Jurkat, Clone E6-1 (cell line): ENCODE data around the gene ALDH1A1.

Experiments
- DNase-seq: peaks from one replicate; pipeline ENCODE4 v3.0.0-alpha.2; 2011; ENCODE audit warnings: low read depth, low spot score
- H3K4me3 ChIP-seq: 2 replicates; pipeline ENCODE4 v1.5.1; 2011; ENCODE audit warnings: mild to moderate bottlenecking, low read length, control low read depth, moderate library complexity

ALDH1A1 gene

GRCh38 chr9:72925891-72926290 lies 27.0 kb downstream of the ALDH1A1 start:
- DNase-seq, result no peak
- H3K4me3 ChIP-seq, result no peak overlapping the region

GRCh38 chr9:72925126-72925789 lies 27.6 kb downstream of the ALDH1A1 start:
- no peak overlapping the region for H3K4me3 ChIP-seq
- no peak for DNase-seq

GRCh38 chr9:72924154-72924790 lies 28.6 kb downstream of the ALDH1A1 start:
- DNase-seq, result no peak
- H3K4me3 ChIP-seq, result no peak overlapping the region

GRCh38 chr9:72923077-72923476 lies 29.8 kb downstream of the ALDH1A1 start:
- no peak for DNase-seq
- no peak overlapping the region for H3K4me3 ChIP-seq

GRCh38 chr9:72921888-72922654 lies 30.8 kb downstream of the ALDH1A1 start:
- no peak for DNase-seq
- no peak overlapping the region for H3K4me3 ChIP-seq

GRCh38 chr9:72919246-72919945 lies 33.5 kb downstream of the ALDH1A1 start:
- DNase-seq, result no peak
- no peak overlapping the region for H3K4me3 ChIP-seq

GRCh38 chr9:72917892-72918509 lies 34.9 kb downstream of the ALDH1A1 start:
- no peak overlapping the region for H3K4me3 ChIP-seq

GRCh38 chr9:72915659-72916058 lies 37.2 kb downstream of the ALDH1A1 start:
- H3K4me3 ChIP-seq, result no peak overlapping the region
- DNase-seq, result no peak

More at GRCh38 chr9:72917892-72918509, 34.9 kb downstream of the ALDH1A1 start:
- DNase-seq, result no peak

- no peak for DNase-seq
- H3K4me3 ChIP-seq, result no peak overlapping the region
Measured at GRCh38 chr9:72914750-72915149, 38.1 kb downstream of the ALDH1A1 start.

- H3K4me3 ChIP-seq, result no peak overlapping the region
- no peak for DNase-seq
Measured at GRCh38 chr9:72913382-72914009, 39.4 kb downstream of the ALDH1A1 start.

GRCh38 chr9:72912476-72913381 lies 40.1 kb downstream of the ALDH1A1 start:
- no peak overlapping the region for H3K4me3 ChIP-seq
- no peak for DNase-seq

GRCh38 chr9:72911816-72912215 lies 41.0 kb downstream of the ALDH1A1 start:
- no peak for DNase-seq
- no peak overlapping the region for H3K4me3 ChIP-seq

- DNase-seq, result no peak
Measured at GRCh38 chr9:72911247-72911775, 41.5 kb downstream of the ALDH1A1 start.

GRCh38 chr9:72909428-72909827 lies 43.4 kb downstream of the ALDH1A1 start:
- H3K4me3 ChIP-seq, result no peak overlapping the region
- DNase-seq, result no peak

More at GRCh38 chr9:72911247-72911775, 41.5 kb downstream of the ALDH1A1 start:
- no peak overlapping the region for H3K4me3 ChIP-seq

GRCh38 chr9:72907421-72907820 lies 45.4 kb downstream of the ALDH1A1 start:
- DNase-seq, result no peak
- no peak overlapping the region for H3K4me3 ChIP-seq

- no peak overlapping the region for H3K4me3 ChIP-seq
- no peak for DNase-seq
Measured at GRCh38 chr9:72906810-72907209, 46.0 kb downstream of the ALDH1A1 start.
